Adrenal gland (tissue), 5 donors: ENCODE data around the gene DAZAP1.

Experiments used
- CTCF ChIP-seq, 6 experiments: fragments of 450-650 bp in 4 of 6; fragments of 200-600 bp in 2 of 6; sonication (generic) in 1 of 6; IDR thresholded peaks; 1 replicate in 5 of 6; 2 replicates in 1 of 6; pipeline versions ENCODE4 v1.5.1 to v1.8.0; 2016 to 2021; ENCODE audit warnings: antibody characterized with exemption in 6 of 6, mild to moderate bottlenecking in 2 of 6, moderate library complexity in 1 of 6
- POLR2A ChIP-seq, 2 donors: fragments of 450-650 bp; IDR thresholded peaks; one replicate each; pipeline ENCODE4 v1.6.1; 2017; ENCODE audit warnings: antibody characterized with exemption in 2 of 2, mild to moderate bottlenecking in 2 of 2, moderate library complexity in 1 of 2
- donor health status: DM: no; HTN: no; CAD: no.

- TF ChIP-seq CTCF (IDR thresholded peaks at IDR 0.05) (no peak), POLR2A (IDR thresholded peaks at IDR 0.05) (no peak)
Measured at GRCh38 chr19:1483131-1483978, 76.0 kb downstream of the DAZAP1 start.
